AG04449 (cell line): ENCODE data around the gene UQCRHL.
"Not testable (repeated sequence)": the region's sequence is repeated elsewhere in the genome, so short reads cannot be mapped to it uniquely, and the experiment has no call there.

Experiments
- CTCF ChIA-PET: fragments of 350-600 bp; formaldehyde crosslinking; extraction: SDS; loops from one replicate; lab custom pipeline; 2021; ENCODE audit warnings: antibody characterized with exemption; lab: Yijun Ruan, JAX
- POLR2A ChIA-PET: fragments of 400-600, 350-600 bp; formaldehyde crosslinking; extraction: SDS; loops from one replicate; lab custom pipeline; 2020; ENCODE audit warnings: antibody characterized with exemption, inconsistent platforms; lab: Yijun Ruan, JAX
- DNase-seq: peaks from one replicate; pipeline ENCODE4 v3.0.0-alpha.2; 2010; ENCODE audit warnings: low read depth, low spot score
- H3K4me3 ChIP-seq: 2 replicates; pipeline ENCODE4 v1.5.1; 2011; ENCODE audit warnings: low read depth, mild to moderate bottlenecking, control low read depth, low read length
- TF ChIP-seq, protein P1 (sequence below): IDR thresholded peaks from one replicate; pipeline ENCODE4 v1.5.1; 2011; ENCODE audit warnings: mild to moderate bottlenecking, moderate library complexity, low read length, control low read depth, inconsistent platforms; ENCODE audit not compliant: insufficient read depth; ENCODE audit errors: missing control alignments

UQCRHL gene

DNA sequence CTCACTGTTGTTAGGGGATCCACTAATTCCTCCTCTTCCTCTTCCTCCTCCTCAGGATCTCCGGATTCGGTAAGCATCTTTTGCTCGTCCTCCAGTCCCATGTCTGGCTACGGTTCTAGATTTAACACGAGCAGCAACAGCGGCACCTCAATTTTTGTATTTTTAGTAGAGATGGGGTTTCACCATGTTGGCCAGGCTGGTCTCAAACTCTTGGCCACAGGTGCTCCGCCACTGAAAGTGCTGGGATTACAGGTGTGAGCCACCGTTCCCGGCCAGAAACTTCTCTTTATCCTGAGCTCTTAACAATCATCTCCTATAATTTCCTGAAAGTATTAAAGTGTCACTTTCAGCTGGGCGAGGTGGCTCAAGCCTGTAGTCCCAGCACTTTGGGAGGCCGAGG lies at the start of gene UQCRHL:
TSS of gene UQCRHL (minus strand) at position 101 of the 400 bp plus-strand sequence. CDS start at position 101, 0 bp downstream.
- POLR2A ChIA-PET, H3K4me3 ChIP-seq, DNase-seq: not testable (repeated sequence)
- CTCF ChIA-PET, result interaction anchor here (0.9 to 6.6 kb wide), 5 partner anchors 9 to 200 kb away, joined by 3 to 80 read pairs (median 3); no protein-coding TSS in a partner anchor

DNA sequence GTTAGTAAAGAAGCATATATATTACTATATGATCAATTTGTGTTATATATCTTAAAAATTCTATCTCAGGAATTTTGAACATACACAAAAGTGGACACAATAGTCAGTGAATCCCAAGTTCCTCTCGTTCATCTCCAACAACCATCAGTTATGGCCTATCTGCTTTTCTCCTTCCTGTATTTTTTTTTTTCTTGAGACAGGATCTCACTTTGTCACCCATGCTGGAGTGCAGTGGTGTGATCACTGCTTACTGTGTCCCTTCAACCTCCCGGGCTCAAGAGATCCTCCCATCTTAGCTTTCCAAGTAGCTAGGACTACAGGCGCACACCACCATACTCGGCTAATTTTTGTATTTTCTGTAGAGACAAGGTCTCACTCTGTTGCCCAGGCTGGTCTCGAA lies 49.4 kb upstream of the UQCRHL start:
- H3K4me3 ChIP-seq, result no peak overlapping the region
- DNase-seq, result no peak
- TF ChIP-seq, protein P1, sequence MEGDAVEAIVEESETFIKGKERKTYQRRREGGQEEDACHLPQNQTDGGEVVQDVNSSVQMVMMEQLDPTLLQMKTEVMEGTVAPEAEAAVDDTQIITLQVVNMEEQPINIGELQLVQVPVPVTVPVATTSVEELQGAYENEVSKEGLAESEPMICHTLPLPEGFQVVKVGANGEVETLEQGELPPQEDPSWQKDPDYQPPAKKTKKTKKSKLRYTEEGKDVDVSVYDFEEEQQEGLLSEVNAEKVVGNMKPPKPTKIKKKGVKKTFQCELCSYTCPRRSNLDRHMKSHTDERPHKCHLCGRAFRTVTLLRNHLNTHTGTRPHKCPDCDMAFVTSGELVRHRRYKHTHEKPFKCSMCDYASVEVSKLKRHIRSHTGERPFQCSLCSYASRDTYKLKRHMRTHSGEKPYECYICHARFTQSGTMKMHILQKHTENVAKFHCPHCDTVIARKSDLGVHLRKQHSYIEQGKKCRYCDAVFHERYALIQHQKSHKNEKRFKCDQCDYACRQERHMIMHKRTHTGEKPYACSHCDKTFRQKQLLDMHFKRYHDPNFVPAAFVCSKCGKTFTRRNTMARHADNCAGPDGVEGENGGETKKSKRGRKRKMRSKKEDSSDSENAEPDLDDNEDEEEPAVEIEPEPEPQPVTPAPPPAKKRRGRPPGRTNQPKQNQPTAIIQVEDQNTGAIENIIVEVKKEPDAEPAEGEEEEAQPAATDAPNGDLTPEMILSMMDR, result no peak
- ChIA-PET CTCF (no interaction called here), POLR2A (no interaction called here)

DNA sequence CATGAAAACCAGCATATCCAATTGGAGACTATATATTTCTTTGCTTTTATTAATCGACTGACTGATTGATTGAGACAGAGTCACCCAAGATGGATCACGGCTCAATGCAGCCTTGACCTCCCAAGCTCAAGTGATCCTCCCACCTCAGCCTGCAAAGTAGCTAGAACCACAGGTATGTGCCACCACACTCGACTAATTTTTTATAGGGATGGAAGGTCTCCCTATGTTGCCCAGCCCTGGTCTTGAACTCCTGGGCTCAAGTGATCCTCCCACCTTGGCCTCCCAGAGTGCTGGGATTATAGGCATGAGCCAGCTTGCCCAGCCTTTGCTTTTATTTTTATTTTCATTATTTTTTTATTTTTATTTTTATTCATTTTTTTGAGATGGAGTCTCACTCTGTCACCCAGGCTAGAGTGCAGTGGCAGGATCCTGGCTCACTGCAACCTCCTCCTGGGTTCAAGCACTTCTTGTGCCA lies 45.4 kb upstream of the UQCRHL start:
- TF ChIP-seq, protein P1, result no peak
- ChIA-PET CTCF (no interaction called here), POLR2A (interaction anchor here (0.6 kb wide), 1 partner anchor 37 kb away, joined by 3 read pairs; no protein-coding TSS in a partner anchor)
- DNase-seq, result no peak
- H3K4me3 ChIP-seq, result no peak overlapping the region

DNA sequence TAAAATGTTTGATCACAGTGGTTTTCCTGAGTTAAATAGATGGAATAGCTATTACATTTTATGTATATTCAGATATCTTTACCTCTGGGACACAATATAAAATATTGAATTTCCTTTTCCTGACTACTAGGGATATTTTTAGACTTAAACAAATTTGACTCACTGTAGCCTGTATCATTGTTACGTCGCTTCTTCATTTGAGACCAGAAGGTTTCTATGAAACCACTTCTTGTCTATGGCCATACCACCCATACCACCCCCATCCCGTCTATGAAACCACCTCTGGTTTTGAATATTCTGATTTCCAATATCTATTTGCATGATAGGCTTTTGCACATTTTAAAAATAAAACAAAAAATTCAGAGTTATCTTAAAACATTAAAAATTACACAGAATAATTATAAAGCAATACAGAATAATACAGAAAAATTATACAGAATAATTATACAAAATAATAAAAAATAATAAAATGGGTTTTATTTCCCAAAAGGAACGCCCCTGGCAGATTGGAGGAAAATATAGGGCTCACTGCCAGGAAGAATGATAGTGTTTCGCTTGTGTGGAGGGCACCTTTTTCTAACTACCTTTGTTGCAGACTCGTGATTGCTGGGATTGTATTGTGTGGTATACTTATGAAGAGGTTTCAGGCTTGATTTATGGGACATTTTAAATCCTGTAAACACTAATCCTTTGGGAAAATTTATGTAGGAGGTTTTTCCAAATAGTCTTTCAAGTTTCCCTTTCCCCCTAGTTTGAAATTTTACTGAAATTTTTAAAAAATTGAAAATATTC lies 44.8 kb upstream of the UQCRHL start:
- no peak overlapping the region for H3K4me3 ChIP-seq
- POLR2A ChIA-PET, result interaction anchor here (0.6 kb wide), 1 partner anchor 38 kb away, joined by 3 read pairs; no protein-coding TSS in a partner anchor
- TF ChIP-seq, protein P1, result no peak
- CTCF ChIA-PET, result interaction anchor here (0.6 to 0.8 kb wide), 2 partner anchors 37 to 400 kb away, joined by 3 to 4 read pairs; no protein-coding TSS in a partner anchor
- no peak for DNase-seq

DNA sequence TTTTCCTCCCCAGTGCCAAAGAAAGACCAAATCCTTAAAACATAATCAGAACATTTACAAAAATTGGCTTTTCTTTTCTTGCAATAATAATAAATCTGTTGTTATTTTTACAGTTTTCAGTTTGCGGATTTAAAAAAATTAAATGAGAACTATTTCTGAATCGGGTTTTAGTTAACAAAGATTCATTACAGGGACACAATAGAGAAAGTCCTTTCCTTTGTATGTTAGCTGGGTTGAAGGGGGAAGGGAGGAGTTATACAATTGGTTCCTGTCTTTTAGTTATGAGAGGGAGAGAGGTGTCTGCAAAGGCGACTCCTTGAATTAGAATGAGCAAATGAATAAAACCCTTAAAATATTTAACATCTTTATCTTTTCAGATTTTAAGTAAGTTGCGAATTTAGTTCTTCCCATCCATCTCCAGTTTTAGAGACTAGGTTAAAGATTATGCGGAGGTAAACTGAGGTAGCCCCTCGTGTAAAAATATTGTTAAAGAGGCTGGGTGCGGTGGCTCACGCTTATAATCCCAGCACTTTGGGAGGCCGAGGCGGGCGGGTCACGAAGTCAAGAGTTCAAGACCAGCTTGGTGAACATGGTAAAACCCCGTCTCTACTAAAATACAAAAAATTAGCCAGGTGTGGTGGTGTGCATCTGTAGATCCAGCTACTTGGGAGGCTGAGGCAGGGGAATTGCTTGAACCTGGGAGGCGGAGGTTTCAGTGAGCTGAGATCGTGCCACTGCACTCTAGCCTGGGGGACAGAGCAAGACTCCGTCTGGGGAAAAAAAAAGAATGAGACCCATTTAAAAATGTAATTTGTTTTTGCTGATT lies 44.0 kb upstream of the UQCRHL start:
- POLR2A ChIA-PET, result no interaction called here
- no peak overlapping the region for H3K4me3 ChIP-seq
- no peak for DNase-seq
- CTCF ChIA-PET, result interaction anchor here (0.6 to 1.4 kb wide), 3 partner anchors 36 to 400 kb away, joined by 3 to 4 read pairs (median 4); no protein-coding TSS in a partner anchor
- TF ChIP-seq, protein P1, result no peak

DNA sequence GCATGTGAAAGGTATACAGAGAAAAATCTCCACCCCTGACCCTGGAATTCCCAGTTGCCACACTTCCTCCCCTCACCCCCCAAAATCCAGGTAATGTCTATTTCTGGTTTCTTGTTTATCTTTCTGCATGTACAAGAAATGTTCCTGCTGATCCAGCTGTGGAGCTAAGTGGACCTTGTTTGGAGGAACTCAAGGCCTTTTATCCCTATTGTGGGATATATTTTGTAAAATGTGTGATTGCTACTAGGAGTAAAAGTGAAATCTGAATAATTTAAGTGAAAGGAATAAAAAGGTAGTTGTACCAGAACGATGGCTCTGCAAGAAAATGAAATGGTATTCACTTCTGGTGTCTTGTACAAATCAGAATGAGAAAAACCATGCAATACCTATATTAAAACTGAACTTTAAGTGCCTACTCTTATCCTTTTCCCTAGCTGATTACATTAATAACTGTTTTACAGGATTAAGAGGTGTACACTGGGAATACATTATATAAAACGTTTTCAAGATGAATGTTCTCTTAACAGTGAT lies 43.1 kb upstream of the UQCRHL start:
- no peak for DNase-seq
- TF ChIP-seq, protein P1, result no peak
- peak overlapping the region; percentile 36 for H3K4me3 ChIP-seq
- ChIA-PET CTCF (interaction anchor here (1.2 to 2.6 kb wide), 4 partner anchors 9 to 144 kb away, joined by 3 to 7 read pairs (median 5); no protein-coding TSS in a partner anchor), POLR2A (no interaction called here)
